Peyer's patch (tissue), 4 donors: ENCODE results near the gene DFFB.

Experiments used
- CTCF ChIP-seq, 6 experiments: fragments of 450-650 bp in 4 of 6; fragments of 200-600 bp in 2 of 6; sonication (generic) in 1 of 6; IDR thresholded peaks; one replicate each; pipeline ENCODE4 v1.5.1; 2017 to 2019; ENCODE audit warnings: antibody characterized with exemption in 6 of 6, mild to moderate bottlenecking in 3 of 6, moderate library complexity in 1 of 6
- POLR2A ChIP-seq, 2 donors: fragments of 450-650 bp; IDR thresholded peaks; one replicate each; pipeline ENCODE4 v1.5.1; 2017; ENCODE audit warnings: antibody characterized with exemption in 2 of 2, mild to moderate bottlenecking in 2 of 2, moderate library complexity in 2 of 2

GRCh38 chr1:3898994-3899753, 41.9 kb downstream of the DFFB start:
- no peak for TF ChIP-seq CTCF (IDR thresholded peaks at IDR 0.05)
- TF ChIP-seq POLR2A (IDR thresholded peaks at IDR 0.05), result no peak
